ENCODE measurements around the gene FAM3C. TPM values are rescaled to one million over a fixed set of nuclear protein-coding genes. Genes with fewer than 3 reads are reported as not detected.

The FAM3C gene
- total and polyA plus RNA-seq, 3 experiments from 2014 or later = 27.5 to 51.2 (median 47.3) TPM

DNA sequence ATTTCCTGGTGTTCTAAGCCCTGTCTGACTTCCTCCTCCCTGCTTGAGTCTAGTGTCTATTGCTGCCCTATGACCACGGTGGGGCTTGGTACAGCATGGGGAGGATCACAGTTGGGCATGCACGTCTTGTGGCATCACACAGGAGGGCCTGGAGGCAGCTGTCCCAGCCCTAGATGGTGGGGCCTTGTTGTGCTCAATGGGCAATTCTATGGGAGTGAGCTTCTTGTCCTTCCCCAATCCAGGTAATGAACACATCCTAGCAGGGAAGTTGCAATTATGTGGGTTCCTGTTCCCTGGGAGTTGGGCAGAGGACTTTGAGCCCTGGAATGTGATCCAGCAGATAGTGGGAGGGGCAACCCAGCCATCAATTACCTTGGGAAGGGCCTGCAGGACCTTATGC is 10.8 kb upstream of the FAM3C start:
- DNase-seq = no peak
- ChIA-PET CTCF (interaction anchor here (2.1 kb wide), 1 partner anchor 10 kb away, joined by 10 read pairs; the partner anchor contains the start of gene FAM3C), POLR2A (interaction anchor here (0.6 kb wide), 1 partner anchor 15 kb away, joined by 3 read pairs; no protein-coding TSS in a partner anchor)
- no peaks in the 10 kb centered on the region for H3K9me3 Mint-ChIP-seq
- H3K4me3 ChIP-seq (ENCODE audit: low read length) = no peak overlapping the region
- no peak overlapping the region for H3K4me3 Mint-ChIP-seq
- no peaks in the 10 kb centered on the region for H3K4me1 ChIP-seq (ENCODE audit: insufficient read depth, low read length)
- H3K4me1 Mint-ChIP-seq = peaks cover 3 to 6% (median 5%) of the 10 kb centered on the region in 3 donors
- H3K27ac Mint-ChIP-seq = peak overlapping the region in 1 of 8 donors; percentile 64
- peaks cover 0 to 13% of the 10 kb centered on the region in 2 donors for H3K27me3 Mint-ChIP-seq
- no peaks in the 10 kb centered on the region for H3K9me3 ChIP-seq (ENCODE audit: low read length)
- H3K27ac ChIP-seq (ENCODE audit: low read depth, low read length) = no peak overlapping the region
- peaks cover 0 to 1% (median 0%) of the 10 kb centered on the region in 3 donors for H3K36me3 Mint-ChIP-seq
- no peaks in the 10 kb centered on the region for H3K27me3 ChIP-seq (ENCODE audit: insufficient read depth, low read length, poor library complexity, severe bottlenecking)
- H3K36me3 ChIP-seq (ENCODE audit: insufficient read depth, low read length) = no peaks in the 10 kb centered on the region

DNA sequence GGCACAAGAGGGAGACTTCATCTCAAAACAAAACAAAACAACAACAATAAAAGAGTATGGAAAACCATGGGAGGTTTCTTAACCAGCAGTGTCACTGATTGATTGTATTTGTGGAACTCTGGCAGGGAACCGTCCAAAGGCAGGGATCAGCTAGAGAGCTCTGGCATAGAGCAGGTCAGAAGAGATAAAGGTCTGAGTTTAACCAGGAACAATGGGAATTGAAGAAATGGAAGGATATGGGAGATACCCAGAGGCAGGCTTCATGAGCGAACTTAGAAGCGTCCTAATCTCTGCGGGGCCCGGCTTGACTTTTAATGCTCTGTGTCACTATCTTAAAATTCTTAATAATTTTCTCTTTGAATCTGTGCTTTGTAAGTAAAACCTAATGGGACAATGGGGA is 10.4 kb upstream of the FAM3C start:
- Histone ChIP-seq H3K4me3 (ENCODE audit: low read length) (no peak overlapping the region), H3K9me3 (ENCODE audit: low read length) (no peaks in the 10 kb centered on the region), H3K36me3 (ENCODE audit: insufficient read depth, low read length) (no peaks in the 10 kb centered on the region), H3K4me1 (ENCODE audit: insufficient read depth, low read length) (no peaks in the 10 kb centered on the region), H3K27ac (ENCODE audit: low read depth, low read length) (no peak overlapping the region), H3K27me3 (ENCODE audit: insufficient read depth, low read length, poor library complexity, severe bottlenecking) (no peaks in the 10 kb centered on the region)
- Mint-ChIP-seq H3K9me3 (no peaks in the 10 kb centered on the region), H3K4me1 (peaks cover 3 to 6% (median 5%) of the 10 kb centered on the region in 3 donors), H3K27ac (no peak overlapping the region), H3K4me3 (no peak overlapping the region), H3K27me3 (peaks cover 0 to 12% of the 10 kb centered on the region in 2 donors), H3K36me3 (no peaks in the 10 kb centered on the region)
- no peak for DNase-seq
- ChIA-PET CTCF (interaction anchor here (2.1 kb wide), 1 partner anchor 10 kb away, joined by 10 read pairs; the partner anchor contains the start of gene FAM3C), POLR2A (interaction anchor here (0.6 kb wide), 1 partner anchor 14 kb away, joined by 3 read pairs; no protein-coding TSS in a partner anchor)

DNA sequence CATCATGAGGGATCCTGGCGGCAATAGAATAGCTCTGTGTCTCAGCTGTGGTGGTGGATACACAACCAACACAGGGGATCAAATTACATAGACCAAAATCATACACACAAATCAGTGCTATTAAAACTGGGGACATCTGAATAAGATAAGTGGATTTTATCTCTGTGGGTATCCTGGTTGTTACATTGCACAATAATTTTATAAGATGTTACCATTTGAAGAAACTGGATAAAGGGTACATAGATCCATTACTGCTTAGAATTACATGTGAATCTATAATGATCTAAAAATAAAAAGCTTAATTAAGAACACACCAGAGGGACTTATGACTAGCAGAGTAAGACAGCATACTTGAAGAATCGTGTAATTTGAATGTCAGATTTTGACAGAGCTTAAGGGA is 8.2 kb upstream of the FAM3C start:
- H3K9me3 Mint-ChIP-seq = no peaks in the 10 kb centered on the region
- Histone ChIP-seq H3K4me3 (ENCODE audit: low read length) (no peak overlapping the region), H3K36me3 (ENCODE audit: insufficient read depth, low read length) (no peaks in the 10 kb centered on the region), H3K4me1 (ENCODE audit: insufficient read depth, low read length) (no peaks in the 10 kb centered on the region), H3K27ac (ENCODE audit: low read depth, low read length) (no peak overlapping the region), H3K9me3 (ENCODE audit: low read length) (no peaks in the 10 kb centered on the region), H3K27me3 (ENCODE audit: insufficient read depth, low read length, poor library complexity, severe bottlenecking) (no peaks in the 10 kb centered on the region)
- H3K27me3 Mint-ChIP-seq = peaks cover 0 to 4% of the 10 kb centered on the region in 2 donors
- ChIA-PET CTCF (no interaction called here), POLR2A (no interaction called here)
- H3K4me3 Mint-ChIP-seq = no peak overlapping the region
- no peak overlapping the region for H3K27ac Mint-ChIP-seq
- no peaks in the 10 kb centered on the region for H3K36me3 Mint-ChIP-seq
- DNase-seq = no peak
- H3K4me1 Mint-ChIP-seq = no peaks in the 10 kb centered on the region

DNA sequence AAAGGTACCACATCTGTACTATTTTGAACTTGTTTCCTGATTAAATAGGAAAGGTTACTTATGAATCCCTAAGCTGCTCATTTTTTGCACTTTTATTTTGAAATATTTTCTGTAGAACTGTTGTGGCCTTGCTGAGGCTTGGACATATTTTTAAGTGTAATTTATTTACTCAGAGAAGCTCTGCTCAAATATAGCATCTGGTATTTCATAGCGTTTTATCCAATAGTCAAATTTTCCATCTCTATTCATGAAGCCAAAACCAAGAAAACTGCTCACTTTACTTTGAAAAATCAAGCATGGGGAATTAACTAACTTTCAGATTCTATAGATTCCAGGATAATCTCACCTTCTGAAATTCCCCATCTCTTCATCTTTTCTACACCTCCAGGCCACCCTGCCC is 6.6 kb upstream of the FAM3C start:
- Histone ChIP-seq H3K27ac (ENCODE audit: low read depth, low read length) (no peak overlapping the region), H3K4me1 (ENCODE audit: insufficient read depth, low read length) (no peaks in the 10 kb centered on the region), H3K36me3 (ENCODE audit: insufficient read depth, low read length) (no peaks in the 10 kb centered on the region), H3K27me3 (ENCODE audit: insufficient read depth, low read length, poor library complexity, severe bottlenecking) (no peaks in the 10 kb centered on the region), H3K4me3 (ENCODE audit: low read length) (no peak overlapping the region), H3K9me3 (ENCODE audit: low read length) (no peaks in the 10 kb centered on the region)
- peak overlapping the region in 1 of 8 donors; percentile 35 for H3K27ac Mint-ChIP-seq
- H3K4me3 Mint-ChIP-seq = no peak overlapping the region
- ChIA-PET CTCF (interaction anchor here (1.3 kb wide), 1 partner anchor 42 kb away, joined by 3 read pairs; no protein-coding TSS in a partner anchor), POLR2A (no interaction called here)
- H3K36me3 Mint-ChIP-seq = no peaks in the 10 kb centered on the region
- peaks cover 0 to 4% of the 10 kb centered on the region in 2 donors for H3K27me3 Mint-ChIP-seq
- H3K4me1 Mint-ChIP-seq = no peaks in the 10 kb centered on the region
- no peak for DNase-seq
- H3K9me3 Mint-ChIP-seq = no peaks in the 10 kb centered on the region

DNA sequence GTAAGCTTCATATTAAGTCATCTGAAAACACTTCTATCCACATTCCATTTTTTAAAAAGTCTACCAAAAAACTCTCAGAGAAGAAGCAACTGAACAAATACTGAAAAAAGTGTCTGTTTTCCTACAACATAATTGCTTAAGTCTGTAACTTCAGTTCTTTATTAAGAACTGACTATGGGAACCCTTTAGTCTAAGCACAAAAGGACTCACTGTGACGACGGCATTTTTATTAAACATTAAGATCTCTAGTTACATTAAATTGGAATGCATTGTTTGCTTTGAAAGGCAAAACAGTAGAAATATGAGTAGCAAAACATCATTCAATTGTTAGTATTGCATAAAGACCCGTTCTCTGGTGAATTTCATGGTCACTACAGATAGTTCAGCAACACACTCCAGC is 5.8 kb upstream of the FAM3C start:
- H3K4me3 Mint-ChIP-seq = no peak overlapping the region
- peaks cover 0 to 3% (median 2%) of the 10 kb centered on the region in 3 donors for H3K4me1 Mint-ChIP-seq
- H3K27ac ChIP-seq (ENCODE audit: low read depth, low read length) = no peak overlapping the region
- H3K27me3 Mint-ChIP-seq = peaks cover 0 to 1% of the 10 kb centered on the region in 2 donors
- H3K9me3 ChIP-seq (ENCODE audit: low read length) = no peaks in the 10 kb centered on the region
- ChIA-PET CTCF (interaction anchor here (1.3 kb wide), 1 partner anchor 43 kb away, joined by 3 read pairs; no protein-coding TSS in a partner anchor), POLR2A (no interaction called here)
- no peaks in the 10 kb centered on the region for H3K4me1 ChIP-seq (ENCODE audit: insufficient read depth, low read length)
- DNase-seq = no peak
- no peaks in the 10 kb centered on the region for H3K27me3 ChIP-seq (ENCODE audit: insufficient read depth, low read length, poor library complexity, severe bottlenecking)
- H3K36me3 Mint-ChIP-seq = no peaks in the 10 kb centered on the region
- no peaks in the 10 kb centered on the region for H3K36me3 ChIP-seq (ENCODE audit: insufficient read depth, low read length)
- H3K4me3 ChIP-seq (ENCODE audit: low read length) = no peak overlapping the region
- no peaks in the 10 kb centered on the region for H3K9me3 Mint-ChIP-seq
- H3K27ac Mint-ChIP-seq = no peak overlapping the region

DNA sequence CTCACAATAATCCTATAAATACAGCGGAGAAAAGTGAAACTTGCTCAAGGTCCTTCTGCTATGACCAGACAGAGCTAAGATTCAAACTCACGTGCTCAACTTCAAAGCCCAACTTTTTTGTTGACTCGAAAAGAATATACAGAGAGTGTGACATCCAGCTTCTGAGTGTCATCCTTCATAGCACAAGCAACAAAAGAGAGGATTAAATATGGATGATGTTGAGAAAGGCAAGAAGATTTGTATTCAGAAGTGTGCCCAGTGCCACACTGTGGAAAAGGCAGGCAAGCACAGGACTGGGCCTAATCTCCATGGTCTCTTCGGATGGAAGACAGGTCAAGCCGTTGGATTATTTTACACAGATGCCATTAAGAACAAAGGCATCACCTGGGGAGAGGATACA is 2.1 kb upstream of the FAM3C start:
- peaks cover 0 to 7% (median 0%) of the 10 kb centered on the region in 3 donors for H3K36me3 Mint-ChIP-seq
- ChIA-PET POLR2A (no interaction called here), CTCF (interaction anchor here (0.7 to 4.4 kb wide), 8 partner anchors 9 to 116 kb away, joined by 3 to 43 read pairs (median 18); no protein-coding TSS in a partner anchor)
- DNase-seq = no peak
- Histone ChIP-seq H3K36me3 (ENCODE audit: insufficient read depth, low read length) (no peaks in the 10 kb centered on the region), H3K27me3 (ENCODE audit: insufficient read depth, low read length, poor library complexity, severe bottlenecking) (no peaks in the 10 kb centered on the region), H3K4me1 (ENCODE audit: insufficient read depth, low read length) (peaks cover 14% of the 10 kb centered on the region), H3K9me3 (ENCODE audit: low read length) (no peaks in the 10 kb centered on the region), H3K4me3 (ENCODE audit: low read length) (no peak overlapping the region), H3K27ac (ENCODE audit: low read depth, low read length) (no peak overlapping the region)
- peak overlapping the region in 1 of 8 donors; percentile 56 for H3K27ac Mint-ChIP-seq
- H3K27me3 Mint-ChIP-seq = no peaks in the 10 kb centered on the region
- H3K4me1 Mint-ChIP-seq = peaks cover 14 to 27% (median 18%) of the 10 kb centered on the region in 3 donors
- peak overlapping the region in 1 of 7 donors; percentile 10 for H3K4me3 Mint-ChIP-seq
- H3K9me3 Mint-ChIP-seq = no peaks in the 10 kb centered on the region

DNA sequence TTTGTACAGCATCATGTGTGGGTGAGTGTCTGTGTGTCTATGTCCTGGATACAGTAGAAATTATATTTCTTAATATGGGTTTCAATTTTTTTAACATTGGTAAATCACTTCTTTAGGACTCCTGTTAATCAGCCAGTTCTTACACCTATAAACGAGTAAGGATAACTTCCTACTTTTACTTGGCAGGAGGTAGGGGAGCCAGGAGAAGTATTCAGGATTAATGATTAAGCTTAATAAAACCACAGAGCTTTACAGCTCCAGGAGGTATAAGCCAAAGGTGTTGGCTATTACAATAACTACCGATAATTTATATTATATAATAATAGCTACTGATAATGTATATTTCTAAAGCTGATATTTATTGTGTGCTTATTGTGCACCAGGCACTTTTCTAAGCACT is 1.7 kb upstream of the FAM3C start:
- peaks cover 14% of the 10 kb centered on the region for H3K4me1 ChIP-seq (ENCODE audit: insufficient read depth, low read length)
- no peaks in the 10 kb centered on the region for H3K36me3 ChIP-seq (ENCODE audit: insufficient read depth, low read length)
- H3K4me3 ChIP-seq (ENCODE audit: low read length) = no peak overlapping the region
- no peaks in the 10 kb centered on the region for H3K27me3 ChIP-seq (ENCODE audit: insufficient read depth, low read length, poor library complexity, severe bottlenecking)
- Mint-ChIP-seq H3K9me3 (no peaks in the 10 kb centered on the region), H3K4me1 (peaks cover 16 to 30% (median 19%) of the 10 kb centered on the region in 3 donors), H3K36me3 (peaks cover 0 to 7% (median under 1%) of the 10 kb centered on the region in 3 donors), H3K27me3 (no peaks in the 10 kb centered on the region), H3K27ac (no peak overlapping the region), H3K4me3 (peak overlapping the region in 3 of 7 donors; percentile 65 to 87 (median 83))
- ChIA-PET CTCF (interaction anchor here (0.7 to 4.4 kb wide), 9 partner anchors 8 to 116 kb away, joined by 3 to 43 read pairs (median 9); no protein-coding TSS in a partner anchor), POLR2A (interaction anchor here (1.0 kb wide), 1 partner anchor 44 kb away, joined by 3 read pairs; no protein-coding TSS in a partner anchor)
- no peak for DNase-seq
- H3K9me3 ChIP-seq (ENCODE audit: low read length) = no peaks in the 10 kb centered on the region
- no peak overlapping the region for H3K27ac ChIP-seq (ENCODE audit: low read depth, low read length)

DNA sequence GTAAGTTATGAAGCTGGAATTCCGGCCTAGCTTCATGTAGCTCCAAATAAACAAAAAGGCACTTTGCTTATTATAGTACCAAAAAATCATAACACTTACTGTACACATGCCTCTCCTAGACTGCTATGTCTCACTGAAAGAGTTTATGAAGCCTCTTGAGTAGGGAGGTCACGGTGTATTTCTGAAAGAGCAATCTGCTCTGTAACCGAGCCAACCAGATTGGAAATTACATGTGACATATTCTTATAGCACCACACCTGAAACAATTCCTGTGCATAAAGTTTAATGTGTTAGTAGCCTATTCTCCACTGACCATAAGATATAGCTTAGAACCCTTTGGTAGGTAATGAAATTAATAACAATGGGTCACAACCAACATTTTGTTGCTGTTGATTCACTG is 1.3 kb upstream of the FAM3C start:
- no peak for DNase-seq
- Histone ChIP-seq H3K27ac (ENCODE audit: low read depth, low read length) (no peak overlapping the region), H3K36me3 (ENCODE audit: insufficient read depth, low read length) (no peaks in the 10 kb centered on the region), H3K27me3 (ENCODE audit: insufficient read depth, low read length, poor library complexity, severe bottlenecking) (no peaks in the 10 kb centered on the region), H3K4me3 (ENCODE audit: low read length) (no peak overlapping the region), H3K9me3 (ENCODE audit: low read length) (no peaks in the 10 kb centered on the region), H3K4me1 (ENCODE audit: insufficient read depth, low read length) (peaks cover 14% of the 10 kb centered on the region)
- peak overlapping the region; percentile 15 to 94 (median 83) for H3K4me3 Mint-ChIP-seq
- no peaks in the 10 kb centered on the region for H3K9me3 Mint-ChIP-seq
- ChIA-PET CTCF (interaction anchor here (1.3 to 4.4 kb wide), 13 partner anchors 9 to 117 kb away, joined by 3 to 43 read pairs (median 10); no protein-coding TSS in a partner anchor), POLR2A (interaction anchor here (1.0 to 1.3 kb wide), 2 partner anchors 41 to 44 kb away, joined by 3 to 5 read pairs; no protein-coding TSS in a partner anchor)
- peaks cover 0 to 9% (median 2%) of the 10 kb centered on the region in 3 donors for H3K36me3 Mint-ChIP-seq
- H3K4me1 Mint-ChIP-seq = peaks cover 20 to 34% (median 23%) of the 10 kb centered on the region in 3 donors
- peak overlapping the region in 5 of 8 donors; percentile 30 to 76 (median 60) for H3K27ac Mint-ChIP-seq
- no peaks in the 10 kb centered on the region for H3K27me3 Mint-ChIP-seq
